Thyroid gland (tissue), 4 donors: ENCODE results near the gene GALNT18. TPM values are rescaled to one million over a fixed set of nuclear protein-coding genes. Genes with fewer than 3 reads are reported as not detected.

ENCODE experiments used
- DNase-seq, 2 donors: peaks; one replicate each; pipeline ENCODE4 v3.0.0-alpha.2; 2019
- H3K27ac ChIP-seq, 3 donors: fragments of 200-600 bp; sonication (generic); 1 replicate in 2 of 3; 2 replicates in 1 of 3; pipeline ENCODE4 v1.5.1; 2016 to 2019; ENCODE audit warnings: mild to moderate bottlenecking in 1 of 3, moderate library complexity in 1 of 3
- H3K27me3 ChIP-seq: fragments of 200-600 bp; sonication (generic); one replicate; pipeline ENCODE4 v1.5.1; 2019
- H3K36me3 ChIP-seq, 2 donors: fragments of 200-600 bp; sonication (generic); one replicate each; pipeline ENCODE4 v1.5.1; 2016 to 2019
- H3K4me1 ChIP-seq, 2 donors: fragments of 200-600 bp; sonication (generic); one replicate each; pipeline ENCODE4 v1.5.1; 2017 to 2019
- H3K4me3 ChIP-seq, 3 donors: fragments of 200-600 bp; sonication (generic); replicated peaks in 1 of 3; 1 replicate in 2 of 3; 2 replicates in 1 of 3; pipeline ENCODE4 v1.5.1; 2016; ENCODE audit warnings: mild to moderate bottlenecking in 1 of 3
- H3K9me3 ChIP-seq: fragments of 200-600 bp; sonication (generic); one replicate; pipeline ENCODE4 v1.5.1; 2017
- POLR2A ChIP-seq, 2 donors: fragments of 450-650 bp; IDR thresholded peaks; one replicate each; pipeline ENCODE4 v1.6.1; 2017; ENCODE audit warnings: antibody characterized with exemption in 2 of 2, mild to moderate bottlenecking in 2 of 2, moderate library complexity in 1 of 2
- WGBS, 2 donors: methylation state at CpG; one replicate each; pipeline ENCODE4 v1.1.5; 2017; 5-methylcytosine and 5-hydroxymethylcytosine counted together
- intact Hi-C: fragments of 100-400 bp; cut with DNase I; formaldehyde crosslinking; loops from one replicate; pipeline ENCODE4 v1.15.1; 2023
- total RNA-seq, 4 donors: library from RNA; depleted of rRNA; stranded (reverse); fragments of >200 nt; gene quantifications; one replicate each; pipeline ENCODE4 v1.2.3, GENCODE V29; 2016
- TF ChIP-seq, protein P1 (sequence below), 6 experiments: fragments of 200-600 bp in 3 of 6; fragments of 450-650 bp in 3 of 6; sonication (generic) in 3 of 6; IDR thresholded peaks; one replicate each; pipeline ENCODE4 v1.5.1; 2016 to 2019; ENCODE audit warnings: antibody characterized with exemption in 6 of 6, mild to moderate bottlenecking in 2 of 6, inconsistent platforms in 1 of 6, moderate library complexity in 1 of 6

Gene GALNT18
- total RNA-seq, 4 donors from 2014 or later = 60.7 to 93.8 (median 87.5) TPM

DNA sequence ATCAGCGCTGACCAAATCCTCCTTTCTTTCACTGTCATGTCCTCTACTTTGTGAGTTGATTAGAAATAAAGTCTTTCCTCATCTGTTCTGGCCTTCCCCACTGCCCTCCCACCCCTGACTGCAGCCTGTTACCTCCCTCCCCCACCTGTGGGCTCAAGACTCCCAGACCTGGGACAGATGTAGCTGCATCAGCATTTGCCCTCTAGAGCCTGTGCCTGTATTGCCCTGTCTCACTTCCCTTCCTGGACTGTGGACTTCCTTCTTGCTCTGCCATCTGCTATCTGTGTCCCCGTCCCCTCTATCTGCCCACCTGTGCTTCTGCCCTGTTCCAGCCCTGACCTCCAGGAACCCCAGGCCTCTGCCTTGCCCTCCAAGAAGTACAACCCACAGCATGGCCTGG is 122.5 kb downstream of the GALNT18 start:
- no peaks in the 10 kb centered on the region for H3K27me3 ChIP-seq
- WGBS, 2 donors = 95% methylated on average over 2 of the region's 2 CpGs
- no peaks in the 10 kb centered on the region for H3K9me3 ChIP-seq
- no peak overlapping the region for H3K4me3 ChIP-seq
- H3K4me1 ChIP-seq = peaks cover 28 to 48% of the 10 kb centered on the region in 2 donors
- TF ChIP-seq POLR2A (IDR thresholded peaks at IDR 0.05) = no peak
- TF ChIP-seq, protein P1, sequence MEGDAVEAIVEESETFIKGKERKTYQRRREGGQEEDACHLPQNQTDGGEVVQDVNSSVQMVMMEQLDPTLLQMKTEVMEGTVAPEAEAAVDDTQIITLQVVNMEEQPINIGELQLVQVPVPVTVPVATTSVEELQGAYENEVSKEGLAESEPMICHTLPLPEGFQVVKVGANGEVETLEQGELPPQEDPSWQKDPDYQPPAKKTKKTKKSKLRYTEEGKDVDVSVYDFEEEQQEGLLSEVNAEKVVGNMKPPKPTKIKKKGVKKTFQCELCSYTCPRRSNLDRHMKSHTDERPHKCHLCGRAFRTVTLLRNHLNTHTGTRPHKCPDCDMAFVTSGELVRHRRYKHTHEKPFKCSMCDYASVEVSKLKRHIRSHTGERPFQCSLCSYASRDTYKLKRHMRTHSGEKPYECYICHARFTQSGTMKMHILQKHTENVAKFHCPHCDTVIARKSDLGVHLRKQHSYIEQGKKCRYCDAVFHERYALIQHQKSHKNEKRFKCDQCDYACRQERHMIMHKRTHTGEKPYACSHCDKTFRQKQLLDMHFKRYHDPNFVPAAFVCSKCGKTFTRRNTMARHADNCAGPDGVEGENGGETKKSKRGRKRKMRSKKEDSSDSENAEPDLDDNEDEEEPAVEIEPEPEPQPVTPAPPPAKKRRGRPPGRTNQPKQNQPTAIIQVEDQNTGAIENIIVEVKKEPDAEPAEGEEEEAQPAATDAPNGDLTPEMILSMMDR (IDR thresholded peaks at IDR 0.05) = no peak
- intact Hi-C loops = no loop called here
- no peak for DNase-seq
- H3K36me3 ChIP-seq = no peaks in the 10 kb centered on the region
- H3K27ac ChIP-seq = no peak overlapping the region

DNA sequence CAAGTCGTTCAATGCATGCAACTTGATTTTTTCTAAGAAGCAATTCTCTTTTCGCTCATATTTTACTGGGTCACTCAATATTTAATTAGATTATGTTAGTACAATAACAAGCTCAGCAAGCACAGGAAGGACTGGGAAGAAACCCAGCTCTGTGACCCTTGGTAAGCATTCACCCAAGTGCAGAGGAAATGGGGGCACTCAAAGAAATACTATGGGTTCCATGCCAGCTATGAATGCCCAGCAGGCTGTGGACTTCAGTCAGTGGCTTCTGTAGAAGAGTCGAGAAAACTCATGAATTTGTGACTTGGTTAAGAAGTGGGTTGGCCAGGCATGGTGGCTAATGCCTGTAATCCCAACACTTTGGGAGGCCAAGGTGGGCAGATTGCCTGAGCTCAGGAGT is 123.6 kb downstream of the GALNT18 start:
- Histone ChIP-seq H3K4me1 (peaks cover 28 to 48% of the 10 kb centered on the region in 2 donors), H3K9me3 (no peaks in the 10 kb centered on the region), H3K36me3 (no peaks in the 10 kb centered on the region), H3K4me3 (no peak overlapping the region), H3K27me3 (no peaks in the 10 kb centered on the region), H3K27ac (peak overlapping the region in 2 of 3 donors; percentile 37 to 51)
- TF ChIP-seq, protein P1 (IDR thresholded peaks at IDR 0.05) = no peak
- TF ChIP-seq POLR2A (IDR thresholded peaks at IDR 0.05) = no peak
- peak; percentile 20 to 36 for DNase-seq
- intact Hi-C loops = no loop called here
- WGBS, 2 donors = 45 to 66% methylated on average over 3 of the region's 3 CpGs

DNA sequence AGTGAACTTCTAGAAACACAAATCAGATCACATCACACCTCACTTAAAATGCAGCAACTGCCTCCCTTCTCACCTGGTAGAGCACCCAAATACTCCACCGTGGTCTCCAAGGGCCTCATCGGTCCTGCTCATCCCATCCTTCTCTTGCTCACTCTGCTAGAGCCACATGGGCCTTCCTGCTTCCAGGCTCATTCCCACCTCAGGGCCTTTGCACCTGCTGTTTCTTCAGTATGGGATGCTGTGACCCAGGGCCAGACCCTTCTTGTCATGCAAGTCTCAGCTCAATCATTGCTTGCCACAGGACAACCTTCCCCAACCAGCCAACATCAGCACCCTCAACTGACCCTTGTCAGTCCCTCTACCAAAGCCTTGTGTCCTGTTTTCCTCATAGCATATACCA is 124.9 kb downstream of the GALNT18 start:
- 97% methylated on average over 2 of the region's 2 CpGs for WGBS, 2 donors
- DNase-seq = no peak

DNA sequence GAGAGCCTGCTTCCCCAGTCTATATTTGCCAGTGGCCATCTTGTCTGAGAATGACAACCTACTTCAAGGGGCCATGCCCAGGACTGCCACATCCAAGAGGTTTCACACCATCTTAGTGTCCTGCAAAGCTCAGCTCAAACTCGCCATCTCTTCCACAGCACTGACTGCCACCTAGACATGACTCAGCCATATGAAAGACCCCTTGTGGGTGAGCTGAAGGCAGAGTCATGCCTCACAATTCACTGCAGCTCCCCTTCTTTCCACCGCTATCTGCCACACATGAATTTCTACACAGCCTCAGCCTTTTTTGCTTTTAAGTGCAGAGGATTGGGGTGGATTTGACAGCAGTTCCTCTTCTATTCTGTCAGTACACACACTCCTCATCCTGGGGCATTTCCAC is 127.5 kb downstream of the GALNT18 start:
- WGBS, 2 donors = 93 to 95% methylated on average over 2 of the region's 2 CpGs
- Histone ChIP-seq H3K4me1 (peaks cover 13 to 19% of the 10 kb centered on the region in 2 donors), H3K9me3 (no peaks in the 10 kb centered on the region), H3K4me3 (no peak overlapping the region), H3K27me3 (no peaks in the 10 kb centered on the region), H3K36me3 (no peaks in the 10 kb centered on the region), H3K27ac (no peak overlapping the region)
- TF ChIP-seq, protein P1 (IDR thresholded peaks at IDR 0.05) = no peak
- no peak for TF ChIP-seq POLR2A (IDR thresholded peaks at IDR 0.05)
- no peak for DNase-seq
- intact Hi-C loops = no loop called here

More for the DNA sequence above, 124.9 kb downstream of the GALNT18 start:
- TF ChIP-seq POLR2A (IDR thresholded peaks at IDR 0.05) = no peak
- TF ChIP-seq, protein P1 (IDR thresholded peaks at IDR 0.05) = no peak
- H3K9me3 ChIP-seq = no peaks in the 10 kb centered on the region
- intact Hi-C loops = no loop called here
- H3K36me3 ChIP-seq = no peaks in the 10 kb centered on the region
- H3K27ac ChIP-seq = no peak overlapping the region
- H3K4me3 ChIP-seq = no peak overlapping the region
- H3K4me1 ChIP-seq = peaks cover 24 to 35% of the 10 kb centered on the region in 2 donors
- H3K27me3 ChIP-seq = no peaks in the 10 kb centered on the region

DNA sequence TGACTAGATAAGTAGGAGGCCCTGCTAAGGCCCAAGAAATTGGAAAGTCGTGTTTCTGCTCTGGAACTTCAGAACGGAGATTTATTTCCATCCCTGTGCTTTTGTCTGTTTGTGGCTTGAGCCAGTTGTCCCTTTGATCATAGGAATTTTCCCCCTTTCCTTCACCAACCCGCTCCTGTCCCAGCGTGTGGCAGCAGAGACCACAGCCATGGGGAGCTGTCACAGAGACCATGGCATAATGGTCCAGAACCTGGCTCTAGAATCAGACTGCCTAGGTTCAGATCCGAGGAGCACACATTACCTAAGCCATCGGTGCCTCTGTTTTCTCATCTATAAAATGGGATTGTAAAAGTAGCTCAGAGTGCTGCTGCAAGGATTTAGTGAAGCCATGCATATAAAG is 128.1 kb downstream of the GALNT18 start:
- TF ChIP-seq, protein P1 (IDR thresholded peaks at IDR 0.05) = no peak
- no peak for TF ChIP-seq POLR2A (IDR thresholded peaks at IDR 0.05)
- Histone ChIP-seq H3K27me3 (no peaks in the 10 kb centered on the region), H3K9me3 (no peaks in the 10 kb centered on the region), H3K36me3 (no peaks in the 10 kb centered on the region), H3K4me3 (no peak overlapping the region), H3K4me1 (peaks cover 13 to 17% of the 10 kb centered on the region in 2 donors), H3K27ac (no peak overlapping the region)
- no peak for DNase-seq
- intact Hi-C loops = no loop called here
- 88 to 94% methylated on average over 6 of the region's 6 CpGs for WGBS, 2 donors
